Neuronal stem cell (in vitro differentiated cells): ENCODE results near the gene EFHD1.
A peak's percentile ranks its signal among the peaks of the same experiment; 100 is the strongest.

ENCODE experiments used
- DNase-seq: peaks from one replicate; pipeline ENCODE4 v3.0.0-alpha.2; 2013; ENCODE audit warnings: low spot score
- H2AFZ ChIP-seq: one replicate; pipeline ENCODE4 v1.6.1; 2013; ENCODE audit warnings: mild to moderate bottlenecking, low read length, inconsistent platforms
- H2AK5ac ChIP-seq: 2 replicates; pipeline ENCODE4 v1.6.1; 2013; ENCODE audit warnings: low read depth, mild to moderate bottlenecking, inconsistent platforms, low read length, moderate library complexity, mixed read lengths
- H2BK120ac ChIP-seq: 2 replicates; pipeline ENCODE4 v1.6.1; 2013; ENCODE audit warnings: low read depth, mild to moderate bottlenecking, inconsistent platforms, low read length, moderate library complexity, mixed read lengths
- H2BK12ac ChIP-seq: one replicate; pipeline ENCODE4 v1.6.1; 2013; ENCODE audit warnings: low read length, inconsistent platforms
- H2BK15ac ChIP-seq: 2 replicates; pipeline ENCODE4 v1.6.1; 2013; ENCODE audit warnings: mild to moderate bottlenecking, low read length, inconsistent platforms, mixed read lengths
- H2BK5ac ChIP-seq: one replicate; pipeline ENCODE4 v1.6.1; 2013; ENCODE audit warnings: inconsistent platforms, mild to moderate bottlenecking, low read length, moderate library complexity
- H3K14ac ChIP-seq: one replicate; pipeline ENCODE4 v1.6.1; 2013; ENCODE audit warnings: low read length, inconsistent platforms
- H3K18ac ChIP-seq: 2 replicates; pipeline ENCODE4 v1.6.1; 2013; ENCODE audit warnings: low read length, inconsistent platforms
- H3K23ac ChIP-seq: 2 replicates; pipeline ENCODE4 v1.6.1; 2013; ENCODE audit warnings: low read depth, mild to moderate bottlenecking, mixed read lengths, low read length, inconsistent platforms; ENCODE audit not compliant: poor library complexity
- H3K27ac ChIP-seq: replicated peaks from 3 replicates; pipeline ENCODE4 v1.5.1; 2013; ENCODE audit warnings: low read length, inconsistent platforms
- H3K27me3 ChIP-seq, 3 experiments: 2 replicates each; pipeline ENCODE4 v1.6.1; 2013; ENCODE audit warnings: low read length in 3 of 3, mild to moderate bottlenecking in 2 of 3, inconsistent platforms in 1 of 3, low read depth in 1 of 3, mixed read lengths in 1 of 3, moderate library complexity in 1 of 3; ENCODE audit not compliant: control insufficient read depth in 3 of 3, insufficient read depth in 3 of 3
- H3K36me3 ChIP-seq, 2 donors: replicated peaks in 1 of 2; 2 replicates each; pipeline ENCODE4 v1.6.1; 2013; ENCODE audit warnings: low read length in 2 of 2; ENCODE audit not compliant: control insufficient read depth in 2 of 2, insufficient read depth in 2 of 2
- H3K4ac ChIP-seq: 2 replicates; pipeline ENCODE4 v1.6.1; 2013; ENCODE audit warnings: inconsistent platforms, mild to moderate bottlenecking, low read length, moderate library complexity
- H3K4me1 ChIP-seq, 2 donors: 1 replicate in 1 of 2; 2 replicates in 1 of 2; pipeline ENCODE4 v1.6.1; 2013; ENCODE audit warnings: low read length in 2 of 2, low read depth in 1 of 2; ENCODE audit not compliant: control insufficient read depth in 2 of 2, insufficient read depth in 1 of 2
- H3K4me2 ChIP-seq: one replicate; pipeline ENCODE4 v1.6.1; 2013; ENCODE audit warnings: mild to moderate bottlenecking, low read length, inconsistent platforms; ENCODE audit not compliant: insufficient read depth, poor library complexity, severe bottlenecking
- H3K4me3 ChIP-seq, 2 donors: 2 replicates each; pipeline ENCODE4 v1.5.1; 2013; ENCODE audit warnings: low read length in 2 of 2, mild to moderate bottlenecking in 2 of 2, inconsistent platforms in 1 of 2, moderate library complexity in 1 of 2
- H3K79me1 ChIP-seq: one replicate; pipeline ENCODE4 v1.6.1; 2013; ENCODE audit warnings: low read depth, mild to moderate bottlenecking, inconsistent platforms, low read length, moderate library complexity
- H3K9ac ChIP-seq: one replicate; pipeline ENCODE4 v1.6.1; 2013; ENCODE audit warnings: mild to moderate bottlenecking, low read depth, low read length, inconsistent platforms; ENCODE audit not compliant: poor library complexity
- H3K9me3 ChIP-seq, 2 donors: replicated peaks in 1 of 2; 2 replicates each; pipeline versions ENCODE3 to v1.6.1; 2013; ENCODE audit warnings: low read length in 2 of 2, mild to moderate bottlenecking in 2 of 2, inconsistent platforms in 1 of 2, low read depth in 1 of 2, mixed read lengths in 1 of 2, moderate library complexity in 1 of 2; ENCODE audit not compliant: control insufficient read depth in 2 of 2, insufficient read depth in 1 of 2
- H4K8ac ChIP-seq: one replicate; pipeline ENCODE4 v1.6.1; 2013; ENCODE audit warnings: low read depth, mild to moderate bottlenecking, inconsistent platforms, low read length, moderate library complexity
- H4K91ac ChIP-seq: one replicate; pipeline ENCODE4 v1.6.1; 2013; ENCODE audit warnings: low read length, low read depth, mild to moderate bottlenecking, inconsistent platforms; ENCODE audit not compliant: poor library complexity
- WGBS, 2 donors: extraction: QIAGEN DNeasy Blood & Tissue Kit; methylation state at CpG; one replicate each; pipeline ENCODE4 v1.1.7; 2013; ENCODE audit warnings: missing lambda C conversion rate in 2 of 2, mixed read lengths in 1 of 2; ENCODE audit not compliant: insufficient read length in 2 of 2, insufficient replicate concordance in 1 of 2; ENCODE audit errors: extremely low coverage in 2 of 2; 5-methylcytosine and 5-hydroxymethylcytosine counted together

EFHD1 gene

GRCh38 chr2:232698556-232699091 lies 65.2 kb downstream of the EFHD1 start:
- Histone ChIP-seq H3K4me3 (peak overlapping the region in 1 of 2 donors; percentile 99), H2BK12ac (no peak overlapping the region), H3K27me3 (no peaks in the 10 kb centered on the region), H2AK5ac (no peak overlapping the region), H3K4ac (no peak overlapping the region), H3K9me3 (no peaks in the 10 kb centered on the region), H2BK15ac (no peak overlapping the region), H4K91ac (no peak overlapping the region), H3K18ac (no peak overlapping the region), H3K9ac (no peak overlapping the region), H2BK5ac (no peak overlapping the region), H2AFZ (no peak overlapping the region), H3K14ac (no peak overlapping the region), H2BK120ac (no peak overlapping the region), H3K36me3 (peaks cover 0 to 44% of the 10 kb centered on the region in 2 donors), H3K27ac (no peak overlapping the region), H3K23ac (no peak overlapping the region), H3K4me1 (peaks cover 5 to 14% of the 10 kb centered on the region in 2 donors), H3K4me2 (no peak overlapping the region), H4K8ac (no peak overlapping the region), H3K79me1 (peaks cover 13% of the 10 kb centered on the region)
- WGBS, 2 donors, result 100% methylated on average over 1 of the region's 4 CpGs
- DNase-seq, result no peak

DNA sequence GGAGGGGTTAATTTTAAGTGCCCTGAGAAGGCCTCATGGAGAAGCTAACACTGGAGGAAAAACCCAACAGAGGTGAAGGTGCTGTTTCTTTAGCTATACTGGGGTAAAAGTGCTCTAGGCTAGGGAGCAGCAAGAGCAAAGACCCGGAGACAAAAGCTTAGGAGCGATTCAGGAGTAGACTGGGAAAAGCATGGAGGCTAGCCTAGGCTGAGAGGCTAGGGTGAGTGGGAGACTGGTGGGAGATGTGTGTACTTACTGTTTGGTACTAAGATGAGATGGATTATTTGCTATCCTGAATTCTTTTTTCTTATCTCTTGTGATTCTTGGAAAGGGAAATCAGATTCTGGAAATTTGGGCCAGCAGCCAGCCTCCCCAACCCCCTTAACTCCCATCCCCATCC lies 65.7 kb downstream of the EFHD1 start:
- Histone ChIP-seq H2BK120ac (no peak overlapping the region), H3K23ac (no peak overlapping the region), H3K27ac (no peak overlapping the region), H3K79me1 (peaks cover 13% of the 10 kb centered on the region), H3K9ac (peak overlapping the region; percentile 55), H3K4me1 (peaks cover 5 to 14% of the 10 kb centered on the region in 2 donors), H3K36me3 (peaks cover 0 to 49% of the 10 kb centered on the region in 2 donors), H3K4me2 (no peak overlapping the region), H4K8ac (no peak overlapping the region), H2AFZ (no peak overlapping the region), H2BK15ac (no peak overlapping the region), H3K4me3 (peak overlapping the region in 1 of 2 donors; percentile 99), H3K4ac (no peak overlapping the region), H2BK12ac (no peak overlapping the region), H3K27me3 (no peaks in the 10 kb centered on the region), H2AK5ac (no peak overlapping the region), H3K14ac (no peak overlapping the region), H2BK5ac (no peak overlapping the region), H3K9me3 (no peaks in the 10 kb centered on the region), H3K18ac (no peak overlapping the region), H4K91ac (no peak overlapping the region)
- no peak for DNase-seq
- WGBS, 2 donors, result no CpG with 5 or more reads among the region's 2 CpGs

- Histone ChIP-seq H3K18ac (no peak overlapping the region), H4K91ac (no peak overlapping the region), H3K23ac (no peak overlapping the region), H3K9me3 (no peaks in the 10 kb centered on the region), H2BK15ac (no peak overlapping the region), H3K27me3 (no peaks in the 10 kb centered on the region), H3K4me1 (peaks cover 5 to 14% of the 10 kb centered on the region in 2 donors), H3K36me3 (peaks cover 0 to 57% of the 10 kb centered on the region in 2 donors), H2BK120ac (no peak overlapping the region), H3K14ac (no peak overlapping the region), H3K79me1 (peaks cover 13% of the 10 kb centered on the region), H3K27ac (no peak overlapping the region), H2BK12ac (no peak overlapping the region), H3K4me3 (no peak overlapping the region), H3K9ac (no peak overlapping the region), H3K4ac (no peak overlapping the region), H3K4me2 (no peak overlapping the region), H2BK5ac (no peak overlapping the region), H2AK5ac (no peak overlapping the region), H2AFZ (no peak overlapping the region), H4K8ac (no peak overlapping the region)
- no peak for DNase-seq
- WGBS, 2 donors, result no CpG with 5 or more reads among the region's 1 CpG
Measured at GRCh38 chr2:232700154-232700553, 66.8 kb downstream of the EFHD1 start.

DNA sequence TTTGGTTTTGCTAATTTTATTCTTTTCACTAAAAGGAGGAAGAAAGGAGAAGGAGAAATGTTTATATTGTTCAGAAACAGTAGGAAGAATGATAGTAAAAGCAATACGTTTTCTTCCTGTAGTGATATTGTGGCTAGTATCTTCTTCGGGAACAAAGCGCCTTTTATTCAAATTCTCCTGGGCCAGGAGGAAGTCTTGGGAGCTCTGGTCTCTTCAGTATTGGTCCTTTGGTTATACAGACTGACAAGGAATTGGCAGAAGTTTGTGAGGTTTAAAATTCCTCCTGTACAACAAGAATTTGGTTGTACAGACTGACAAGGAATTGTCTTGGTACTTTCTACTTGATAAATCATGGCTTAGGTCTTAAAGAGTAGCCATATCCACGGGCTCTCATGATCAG lies 73.7 kb downstream of the EFHD1 start:
- WGBS, 2 donors, result no CpG with 5 or more reads among the region's 4 CpGs
- H3K4me1 ChIP-seq, result no peaks in the 10 kb centered on the region
- no peak overlapping the region for H3K14ac ChIP-seq
- H4K8ac ChIP-seq, result no peak overlapping the region
- no peak overlapping the region for H3K4ac ChIP-seq
- no peak overlapping the region for H3K4me2 ChIP-seq
- H2BK5ac ChIP-seq, result no peak overlapping the region
- no peak overlapping the region for H4K91ac ChIP-seq
- peaks cover 7% of the 10 kb centered on the region for H3K79me1 ChIP-seq
- H3K27me3 ChIP-seq, result no peaks in the 10 kb centered on the region
- H3K9me3 ChIP-seq, result peaks cover 0 to 9% of the 10 kb centered on the region in 2 donors
- DNase-seq, result no peak
- H2BK120ac ChIP-seq, result no peak overlapping the region
- H3K23ac ChIP-seq, result no peak overlapping the region
- peaks cover 1 to 82% of the 10 kb centered on the region in 2 donors for H3K36me3 ChIP-seq
- H3K9ac ChIP-seq, result no peak overlapping the region
- H2AFZ ChIP-seq, result no peak overlapping the region
- no peak overlapping the region for H2BK15ac ChIP-seq
- no peak overlapping the region for H3K4me3 ChIP-seq
- H2BK12ac ChIP-seq, result no peak overlapping the region
- H3K27ac ChIP-seq, result no peak overlapping the region
- no peak overlapping the region for H2AK5ac ChIP-seq
- no peak overlapping the region for H3K18ac ChIP-seq
